GM12873 (cell line): ENCODE data around the gene ILKAP.

Experiments used
- CTCF ChIP-seq: IDR thresholded peaks from 2 replicates; pipeline ENCODE4 v1.5.1; 2012; ENCODE audit warnings: low read depth, mild to moderate bottlenecking, moderate library complexity, low read length, control low read depth; ENCODE audit not compliant: insufficient read depth; ENCODE audit errors: missing control alignments

ILKAP gene

GRCh38 chr2:238183821-238184220 lies 19.7 kb downstream of the ILKAP start:
- no peak for TF ChIP-seq CTCF

- no peak for TF ChIP-seq CTCF
Observed at GRCh38 chr2:238182362-238182761, 21.1 kb downstream of the ILKAP start.

GRCh38 chr2:238180554-238180953 lies 22.9 kb downstream of the ILKAP start:
- no peak for TF ChIP-seq CTCF

GRCh38 chr2:238176613-238177012 lies 26.9 kb downstream of the ILKAP start:
- TF ChIP-seq CTCF: no peak

- TF ChIP-seq CTCF: no peak
Observed at GRCh38 chr2:238174701-238175100, 28.8 kb downstream of the ILKAP start.

GRCh38 chr2:238174291-238174690 lies 29.2 kb downstream of the ILKAP start:
- TF ChIP-seq CTCF: no peak

- peak; percentile 53 for TF ChIP-seq CTCF
Observed at GRCh38 chr2:238173692-238174091, 29.8 kb downstream of the ILKAP start.
